Adrenal gland (tissue), 5 donors: ENCODE measurements around the gene THAP8.

Experiments used
- CTCF ChIP-seq, 6 experiments: fragments of 450-650 bp in 4 of 6; fragments of 200-600 bp in 2 of 6; sonication (generic) in 1 of 6; IDR thresholded peaks; 1 replicate in 5 of 6; 2 replicates in 1 of 6; pipeline versions ENCODE4 v1.5.1 to v1.8.0; 2016 to 2021; ENCODE audit warnings: antibody characterized with exemption in 6 of 6, mild to moderate bottlenecking in 2 of 6, moderate library complexity in 1 of 6
- POLR2A ChIP-seq, 2 donors: fragments of 450-650 bp; IDR thresholded peaks; one replicate each; pipeline ENCODE4 v1.6.1; 2017; ENCODE audit warnings: antibody characterized with exemption in 2 of 2, mild to moderate bottlenecking in 2 of 2, moderate library complexity in 1 of 2
- donor health status: DM: no; HTN: no; CAD: no.

GRCh38 chr19:36013280-36014011, 40.6 kb downstream of the THAP8 start:
- TF ChIP-seq CTCF (IDR thresholded peaks at IDR 0.05): no peak
- TF ChIP-seq POLR2A (IDR thresholded peaks at IDR 0.05): no peak
